Mucosa of descending colon (tissue), 3 donors: Measurements from ENCODE around the gene CAPN11. TPM values are rescaled to one million over a fixed set of nuclear protein-coding genes. Genes with fewer than 3 reads are reported as not detected.

Experiments
- ATAC-seq: fragments of 200-7000 bp; cut with Tn5 transposase; one replicate; pipeline ENCODE4 v1.9.1; 2020; ENCODE audit warnings: mild to moderate bottlenecking, moderate library complexity
- DNase-seq, 3 donors: peaks; one replicate each; pipeline ENCODE4 v3.0.0-alpha.2; 2020
- H3K36me3 ChIP-seq: fragments of 200-600 bp; one replicate; pipeline ENCODE4 v1.8.0; 2021; ENCODE audit warnings: low read depth, mild to moderate bottlenecking
- H3K4me1 ChIP-seq: fragments of 200-600 bp; one replicate; pipeline ENCODE4 v1.8.0; 2021; ENCODE audit warnings: low read depth, mild to moderate bottlenecking
- H3K4me3 ChIP-seq: fragments of 200-600 bp; one replicate; pipeline ENCODE4 v1.8.0; 2021; ENCODE audit warnings: mild to moderate bottlenecking
- H3K9me3 ChIP-seq: fragments of 200-600 bp; one replicate; pipeline ENCODE4 v1.8.0; 2021; ENCODE audit warnings: mild to moderate bottlenecking
- CTCF ChIP-seq: fragments of 200-600 bp; IDR thresholded peaks from one replicate; pipeline ENCODE4 v1.8.0; 2022; ENCODE audit warnings: antibody characterized with exemption, mild to moderate bottlenecking
- intact Hi-C, 2 donors: fragments of 100-400 bp; cut with DNase I in 1 of 2; cut with micrococcal nuclease in 1 of 2; formaldehyde crosslinking; loops; one replicate each; pipeline versions ENCODE4 v1.11.0 to v1.11.1; 2022; cut with DNase I, micrococcal nuclease
- total RNA-seq, 3 donors: library from RNA; stranded (reverse); fragmentation: NEBNext Ultra II Directional in 2 of 3; extraction: Animal tissue kit (Norgen Biotek cat#: 25700) in 2 of 3; gene quantifications; one replicate each; pipeline versions ENCODE4 v1.2.1 to v1.2.4, GENCODE V29; 2021 to 2023
- donor health status: DM: no; HTN: no; CAD: no; lungs with moderate emphysema.
- donor health status: DM: no; HTN: no; CAD: no.
- donor health status: DM: no; HTN: yes; CAD: no.

The CAPN11 gene
- total RNA-seq, 3 donors from 2014 or later = 0.35 to 1.2 (median 1.1) TPM

GRCh38 chr6:44120692-44121443 is 37.8 kb upstream of the CAPN11 start:
- ATAC-seq (no peak), DNase-seq (no peak)
- H3K4me1 ChIP-seq = peaks cover 57% of the 10 kb centered on the region
- TF ChIP-seq CTCF = no peak
- no peaks in the 10 kb centered on the region for H3K36me3 ChIP-seq
- no peaks in the 10 kb centered on the region for H3K9me3 ChIP-seq
- no peak overlapping the region for H3K4me3 ChIP-seq
- intact Hi-C loops = no loop called here

- intact Hi-C loops = no loop called here
- TF ChIP-seq CTCF = no peak
- H3K4me1 ChIP-seq = peaks cover 47% of the 10 kb centered on the region
- no peak overlapping the region for H3K4me3 ChIP-seq
- DNase-seq (no peak), ATAC-seq (no peak)
- H3K9me3 ChIP-seq = no peaks in the 10 kb centered on the region
- no peaks in the 10 kb centered on the region for H3K36me3 ChIP-seq
Observed at GRCh38 chr6:44122801-44123200, 35.8 kb upstream of the CAPN11 start.

- DNase-seq = no peak
- H3K4me1 ChIP-seq = peaks cover 45% of the 10 kb centered on the region
- no peak for ATAC-seq
- no peaks in the 10 kb centered on the region for H3K36me3 ChIP-seq
- intact Hi-C loops = no loop called here
- H3K4me3 ChIP-seq = no peak overlapping the region
- TF ChIP-seq CTCF = no peak
- no peaks in the 10 kb centered on the region for H3K9me3 ChIP-seq
Observed at GRCh38 chr6:44123544-44123943, 35.1 kb upstream of the CAPN11 start.

- Histone ChIP-seq H3K4me3 (peak overlapping the region; percentile 85), H3K36me3 (no peaks in the 10 kb centered on the region), H3K4me1 (peaks cover 49% of the 10 kb centered on the region), H3K9me3 (no peaks in the 10 kb centered on the region)
- no peak for TF ChIP-seq CTCF
- intact Hi-C loops = no loop called here
- DNase-seq = peak; percentile 63 to 78 (median 72)
- peak; percentile 57 for ATAC-seq
Observed at GRCh38 chr6:44126320-44127149, 32.1 kb upstream of the CAPN11 start.

GRCh38 chr6:44127186-44128019 is 31.2 kb upstream of the CAPN11 start, which contains the start of the genes MRPL14 and TMEM63B:
Gene MRPL14 (minus strand): TSS chr6:44127452. CDS start chr6:44116611, 10,841 bp downstream.
Gene TMEM63B (plus strand): TSS chr6:44127554. CDS start chr6:44134585, 7,031 bp downstream.
- peak; percentile 89 to 94 (median 92) for DNase-seq
- Histone ChIP-seq H3K4me1 (peaks cover 52% of the 10 kb centered on the region), H3K36me3 (no peaks in the 10 kb centered on the region), H3K4me3 (peak within 1 kb of the TSS; percentile 85), H3K9me3 (no peaks in the 10 kb centered on the region)
- TF ChIP-seq CTCF = no peak
- intact Hi-C loops = no loop called here
- ATAC-seq = peak; percentile 91
